Measurements from ENCODE around the gene CPN2.

Gene CPN2

GRCh38 chr3:194314388-194315068 is 36.6 kb downstream of the CPN2 start:
- DNase-seq (ENCODE audit: low read depth in 4 of 4, low spot score in 1 of 4): no peak

GRCh38 chr3:194313560-194314387 is 37.4 kb downstream of the CPN2 start:
- no peak for DNase-seq (ENCODE audit: low read depth in 4 of 4, low spot score in 1 of 4)

GRCh38 chr3:194312743-194313281 is 38.3 kb downstream of the CPN2 start:
- DNase-seq (ENCODE audit: low read depth in 4 of 4, low spot score in 1 of 4): no peak

GRCh38 chr3:194312186-194312742 is 38.9 kb downstream of the CPN2 start:
- no peak for DNase-seq (ENCODE audit: low read depth in 4 of 4, low spot score in 1 of 4)

GRCh38 chr3:194311000-194311399 is 40.1 kb downstream of the CPN2 start:
- DNase-seq (ENCODE audit: low read depth in 4 of 4, low spot score in 1 of 4): no peak

- DNase-seq (ENCODE audit: low read depth in 4 of 4, low spot score in 1 of 4): no peak
Observed at GRCh38 chr3:194310060-194310835, 40.9 kb downstream of the CPN2 start.

- no peak for DNase-seq (ENCODE audit: low read depth in 4 of 4, low spot score in 1 of 4)
Observed at GRCh38 chr3:194308601-194309449, 42.3 kb downstream of the CPN2 start.

GRCh38 chr3:194307849-194308248 is 43.3 kb downstream of the CPN2 start:
- no peak for DNase-seq (ENCODE audit: low read depth in 4 of 4, low spot score in 1 of 4)

GRCh38 chr3:194306771-194307640 is 44.1 kb downstream of the CPN2 start:
- DNase-seq (ENCODE audit: low read depth in 4 of 4, low spot score in 1 of 4): no peak

GRCh38 chr3:194306109-194306686 is 44.9 kb downstream of the CPN2 start:
- no peak for DNase-seq (ENCODE audit: low read depth in 4 of 4, low spot score in 1 of 4)

GRCh38 chr3:194305356-194306108 is 45.6 kb downstream of the CPN2 start:
- no peak for DNase-seq (ENCODE audit: low read depth in 4 of 4, low spot score in 1 of 4)

GRCh38 chr3:194304186-194304917 is 46.8 kb downstream of the CPN2 start:
- no peak for DNase-seq (ENCODE audit: low read depth in 4 of 4, low spot score in 1 of 4)

GRCh38 chr3:194303749-194304148 is 47.4 kb downstream of the CPN2 start:
- no peak for DNase-seq (ENCODE audit: low read depth in 4 of 4, low spot score in 1 of 4)

- DNase-seq (ENCODE audit: low read depth in 4 of 4, low spot score in 1 of 4): no peak
Observed at GRCh38 chr3:194301730-194302129, 49.4 kb downstream of the CPN2 start.

- no peak for DNase-seq (ENCODE audit: low read depth in 4 of 4, low spot score in 1 of 4)
Observed at GRCh38 chr3:194300936-194301335, 50.2 kb downstream of the CPN2 start.

GRCh38 chr3:194300382-194300758 is 50.8 kb downstream of the CPN2 start:
- no peak for DNase-seq (ENCODE audit: low read depth in 4 of 4, low spot score in 1 of 4)

GRCh38 chr3:194298331-194299227 is 52.5 kb downstream of the CPN2 start:
- no peak for DNase-seq (ENCODE audit: low read depth in 4 of 4, low spot score in 1 of 4)

Measured in stimulated activated CD4-positive, alpha-beta T cell treated with anti-CD3 and anti-CD28 coated beads, Interleukin-1b, Interleukin-23, amount 100 ng/mL, for 24 hours (primary cell).